Neural cell (in vitro differentiated cells): ENCODE measurements around the gene KIR2DL4. TPM values are rescaled to one million over a fixed set of nuclear protein-coding genes. Genes with fewer than 3 reads are reported as not detected.
"Not testable (repeated sequence)": the region's sequence is repeated elsewhere in the genome, so short reads cannot be mapped to it uniquely, and the experiment has no call there.

Experiments
- H2AFZ ChIP-seq: fragments of 200-600, 300-800 bp; sonication (generic), shearing (Covaris generic); 2 replicates; pipeline ENCODE4 v1.6.0; 2014; ENCODE audit warnings: low read depth, mild to moderate bottlenecking, antibody characterized with exemption, low read length, moderate library complexity
- H3F3A ChIP-seq: fragments of 200-600 bp; shearing (Covaris generic); 2 replicates; pipeline ENCODE4 v1.6.1; 2016; ENCODE audit warnings: mild to moderate bottlenecking, moderate library complexity, mixed read lengths, antibody characterized with exemption, low read length; ENCODE audit not compliant: insufficient read depth, poor library complexity, severe bottlenecking
- H3K27ac ChIP-seq: fragments of 200-600, 300-800 bp; sonication (generic), shearing (Covaris generic); 2 replicates; pipeline ENCODE4 v1.5.1; 2014; ENCODE audit warnings: mild to moderate bottlenecking, low read length, moderate library complexity
- H3K27me3 ChIP-seq: fragments of 300-800, 200-600 bp; sonication (generic), shearing (Covaris generic); 2 replicates; pipeline ENCODE4 v1.6.0; 2014; ENCODE audit warnings: mild to moderate bottlenecking, low read depth, low read length, moderate library complexity; ENCODE audit not compliant: insufficient read depth
- H3K36me3 ChIP-seq: fragments of 300-800, 200-600 bp; sonication (generic), shearing (Covaris generic); 2 replicates; pipeline ENCODE4 v1.5.1; 2014; ENCODE audit warnings: mild to moderate bottlenecking, antibody characterized with exemption, low read length, moderate library complexity; ENCODE audit not compliant: insufficient read depth
- H3K4me2 ChIP-seq: fragments of 300-800, 200-600 bp; sonication (generic), shearing (Covaris generic); 2 replicates; pipeline ENCODE4 v1.6.0; 2014; ENCODE audit warnings: mild to moderate bottlenecking, low read length
- H3K4me3 ChIP-seq: fragments of 300-800, 200-600 bp; sonication (generic), shearing (Covaris generic); 2 replicates; pipeline ENCODE4 v1.5.1; 2014; ENCODE audit warnings: mild to moderate bottlenecking, low read length, moderate library complexity
- H3K79me2 ChIP-seq: fragments of 200-600 bp; shearing (Covaris generic); replicated peaks from 2 replicates; pipeline ENCODE4 v1.6.0; 2014; ENCODE audit warnings: mild to moderate bottlenecking, low read length, moderate library complexity; ENCODE audit not compliant: insufficient read depth
- H3K9ac ChIP-seq: fragments of 300-800, 200-600 bp; sonication (generic), shearing (Covaris generic); 2 replicates; pipeline ENCODE4 v1.6.1; 2016; ENCODE audit warnings: mild to moderate bottlenecking, low read length, mixed read lengths
- H3K9me2 ChIP-seq: fragments of 200-600 bp; shearing (Covaris generic); 2 replicates; pipeline ENCODE4 v1.6.1; 2016; ENCODE audit warnings: mild to moderate bottlenecking, low read length, mixed read lengths; ENCODE audit not compliant: insufficient read depth
- H3K9me3 ChIP-seq: fragments of 200-600, 300-800 bp; sonication (generic), shearing (Covaris generic); 2 replicates; pipeline ENCODE4 v1.6.1; 2016; ENCODE audit warnings: mild to moderate bottlenecking, mixed run types, low read length, moderate library complexity, mixed read lengths
- H4K20me1 ChIP-seq: fragments of 200-600 bp; shearing (Covaris generic); 2 replicates; pipeline ENCODE4 v1.6.1; 2016; ENCODE audit warnings: mild to moderate bottlenecking, mixed run types; ENCODE audit not compliant: insufficient read depth
- CTCF ChIP-seq: fragments of 450-650 bp; IDR thresholded peaks from 2 replicates; pipeline ENCODE4 v1.5.1; 2014; ENCODE audit warnings: antibody characterized with exemption, mild to moderate bottlenecking, moderate library complexity; ENCODE audit not compliant: poor library complexity, severe bottlenecking
- EP300 ChIP-seq: fragments of 450-650 bp; conservative IDR thresholded peaks from 2 replicates; pipeline ENCODE4 v1.6.1; 2014; ENCODE audit warnings: antibody characterized with exemption, mild to moderate bottlenecking, moderate library complexity; ENCODE audit not compliant: poor library complexity, severe bottlenecking
- EZH2 ChIP-seq: fragments of 200-600, 300-800 bp; shearing (Covaris generic), sonication (generic); IDR thresholded peaks from 2 replicates; pipeline ENCODE4 v1.6.1; 2014; ENCODE audit warnings: antibody characterized with exemption, low read length, borderline replicate concordance, mild to moderate bottlenecking; ENCODE audit not compliant: insufficient read depth, poor library complexity, severe bottlenecking
- MXI1 ChIP-seq: fragments of 450-650 bp; conservative IDR thresholded peaks from 2 replicates; pipeline ENCODE4 v1.6.1; 2014; ENCODE audit warnings: antibody characterized with exemption, mild to moderate bottlenecking; ENCODE audit not compliant: poor library complexity, severe bottlenecking
- POLR2AphosphoS5 ChIP-seq: IDR thresholded peaks from 2 replicates; pipeline ENCODE4 v1.6.1; 2012
- RAD21 ChIP-seq: fragments of 450-650 bp; conservative IDR thresholded peaks from 2 replicates; pipeline ENCODE4 v1.6.1; 2014; ENCODE audit warnings: antibody characterized with exemption, mild to moderate bottlenecking, moderate library complexity
- SMC3 ChIP-seq: fragments of 450-650 bp; conservative IDR thresholded peaks from 2 replicates; pipeline ENCODE4 v1.6.1; 2014; ENCODE audit warnings: antibody characterized with exemption, mild to moderate bottlenecking, moderate library complexity; ENCODE audit not compliant: poor library complexity
- TAF1 ChIP-seq: IDR thresholded peaks from 2 replicates; pipeline ENCODE4 v1.6.1; 2012; ENCODE audit warnings: low read depth
- polyA plus RNA-seq: library from polyadenylated mRNA; depleted of rRNA; stranded (reverse); fragments of >200 nt; gene quantifications from 2 replicates; pipeline ENCODE4 v1.2.3, GENCODE V29; 2014
- TF ChIP-seq, protein P1 (sequence below): IDR thresholded peaks from 2 replicates; pipeline ENCODE4 v1.6.1; 2012; ENCODE audit warnings: borderline replicate concordance

KIR2DL4 gene
- polyA plus RNA-seq, 1 donor from 2014 or later, result not detected

GRCh38 chr19:54805665-54806515 is 2.5 kb downstream of the KIR2DL4 start:
- TF ChIP-seq, protein P1, sequence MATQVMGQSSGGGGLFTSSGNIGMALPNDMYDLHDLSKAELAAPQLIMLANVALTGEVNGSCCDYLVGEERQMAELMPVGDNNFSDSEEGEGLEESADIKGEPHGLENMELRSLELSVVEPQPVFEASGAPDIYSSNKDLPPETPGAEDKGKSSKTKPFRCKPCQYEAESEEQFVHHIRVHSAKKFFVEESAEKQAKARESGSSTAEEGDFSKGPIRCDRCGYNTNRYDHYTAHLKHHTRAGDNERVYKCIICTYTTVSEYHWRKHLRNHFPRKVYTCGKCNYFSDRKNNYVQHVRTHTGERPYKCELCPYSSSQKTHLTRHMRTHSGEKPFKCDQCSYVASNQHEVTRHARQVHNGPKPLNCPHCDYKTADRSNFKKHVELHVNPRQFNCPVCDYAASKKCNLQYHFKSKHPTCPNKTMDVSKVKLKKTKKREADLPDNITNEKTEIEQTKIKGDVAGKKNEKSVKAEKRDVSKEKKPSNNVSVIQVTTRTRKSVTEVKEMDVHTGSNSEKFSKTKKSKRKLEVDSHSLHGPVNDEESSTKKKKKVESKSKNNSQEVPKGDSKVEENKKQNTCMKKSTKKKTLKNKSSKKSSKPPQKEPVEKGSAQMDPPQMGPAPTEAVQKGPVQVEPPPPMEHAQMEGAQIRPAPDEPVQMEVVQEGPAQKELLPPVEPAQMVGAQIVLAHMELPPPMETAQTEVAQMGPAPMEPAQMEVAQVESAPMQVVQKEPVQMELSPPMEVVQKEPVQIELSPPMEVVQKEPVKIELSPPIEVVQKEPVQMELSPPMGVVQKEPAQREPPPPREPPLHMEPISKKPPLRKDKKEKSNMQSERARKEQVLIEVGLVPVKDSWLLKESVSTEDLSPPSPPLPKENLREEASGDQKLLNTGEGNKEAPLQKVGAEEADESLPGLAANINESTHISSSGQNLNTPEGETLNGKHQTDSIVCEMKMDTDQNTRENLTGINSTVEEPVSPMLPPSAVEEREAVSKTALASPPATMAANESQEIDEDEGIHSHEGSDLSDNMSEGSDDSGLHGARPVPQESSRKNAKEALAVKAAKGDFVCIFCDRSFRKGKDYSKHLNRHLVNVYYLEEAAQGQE, result no peak
- TF ChIP-seq EZH2, result no peak
- TF ChIP-seq MXI1, result no peak
- no peak for TF ChIP-seq CTCF
- no peak for TF ChIP-seq EP300
- TF ChIP-seq TAF1, result no peak
- no peak for TF ChIP-seq POLR2AphosphoS5
- TF ChIP-seq RAD21, result no peak
- no peak for TF ChIP-seq SMC3
- no peaks in the 10 kb centered on the region for H3K36me3 ChIP-seq
- no peak overlapping the region for H3K4me3 ChIP-seq
- H4K20me1 ChIP-seq, result no peaks in the 10 kb centered on the region
- no peaks in the 10 kb centered on the region for H3K79me2 ChIP-seq
- H2AFZ ChIP-seq, result no peak overlapping the region
- H3K27me3 ChIP-seq, result no peaks in the 10 kb centered on the region
- no peaks in the 10 kb centered on the region for H3K9me3 ChIP-seq
- H3K4me2 ChIP-seq, result no peak overlapping the region
- no peaks in the 10 kb centered on the region for H3K9me2 ChIP-seq
- no peak overlapping the region for H3K9ac ChIP-seq
- H3K27ac ChIP-seq, result no peak overlapping the region
- H3F3A ChIP-seq, result no peaks in the 10 kb centered on the region

DNA sequence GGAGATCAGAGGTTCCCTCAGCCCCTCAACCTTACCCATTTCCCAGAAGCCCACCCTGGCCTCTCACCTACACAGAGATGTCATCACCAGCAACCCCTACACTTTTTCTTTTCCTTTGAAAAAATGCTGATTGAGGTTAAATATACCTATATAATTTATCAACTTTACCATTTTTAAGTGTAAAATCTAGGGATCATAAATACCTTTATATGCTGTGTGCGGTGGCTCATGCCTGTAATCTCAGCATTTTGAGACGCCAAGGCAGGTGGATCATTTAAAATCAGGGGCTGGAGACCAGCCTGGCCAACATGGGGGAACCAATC is 3.1 kb downstream of the KIR2DL4 start:
- H3F3A ChIP-seq, result no peaks in the 10 kb centered on the region
- no peaks in the 10 kb centered on the region for H3K36me3 ChIP-seq
- H2AFZ ChIP-seq, result no peak overlapping the region
- H3K4me3 ChIP-seq, result no peak overlapping the region
- H3K9ac ChIP-seq, result no peak overlapping the region
- H3K9me3 ChIP-seq, result no peaks in the 10 kb centered on the region
- no peaks in the 10 kb centered on the region for H3K27me3 ChIP-seq
- H3K79me2 ChIP-seq, result no peaks in the 10 kb centered on the region
- no peaks in the 10 kb centered on the region for H3K9me2 ChIP-seq
- no peak for TF ChIP-seq RAD21
- no peak for TF ChIP-seq SMC3
- no peak for TF ChIP-seq EP300
- no peak for TF ChIP-seq POLR2AphosphoS5
- TF ChIP-seq, protein P1, result no peak
- TF ChIP-seq TAF1, result no peak
- no peak overlapping the region for H3K27ac ChIP-seq
- no peak overlapping the region for H3K4me2 ChIP-seq
- H4K20me1 ChIP-seq, result no peaks in the 10 kb centered on the region

DNA sequence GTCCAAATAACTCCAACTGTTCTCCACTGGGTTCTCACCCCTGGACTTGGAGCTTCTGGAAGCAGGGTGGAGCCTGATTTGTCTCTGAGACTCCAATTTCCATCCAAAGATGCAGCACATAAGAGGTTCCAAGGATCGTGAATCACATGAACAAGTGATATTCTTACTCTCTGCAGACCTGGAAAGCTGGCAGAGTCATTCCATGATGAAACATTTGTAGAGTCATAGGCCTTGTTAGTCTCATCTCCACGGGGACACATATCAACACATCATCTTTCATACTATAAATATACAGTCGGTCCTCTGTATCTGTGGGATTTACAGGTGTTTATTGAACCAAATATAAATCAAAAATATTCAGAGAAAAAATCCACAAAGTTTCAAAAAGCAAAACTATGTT is 11.2 kb downstream of the KIR2DL4 start:
- H3K79me2 ChIP-seq, H3K4me2 ChIP-seq, H2AFZ ChIP-seq, H3K9ac ChIP-seq, H4K20me1 ChIP-seq, H3K4me3 ChIP-seq, H3K27ac ChIP-seq, H3K36me3 ChIP-seq, H3F3A ChIP-seq, H3K27me3 ChIP-seq, H3K9me3 ChIP-seq, H3K9me2 ChIP-seq: not testable (repeated sequence)

- not testable (repeated sequence) for H4K20me1 ChIP-seq, H3K9me3 ChIP-seq, H3K9ac ChIP-seq, H3K4me3 ChIP-seq, H3F3A ChIP-seq, H3K27me3 ChIP-seq, H3K27ac ChIP-seq, H2AFZ ChIP-seq, H3K4me2 ChIP-seq, H3K9me2 ChIP-seq, H3K79me2 ChIP-seq, H3K36me3 ChIP-seq
Measured at GRCh38 chr19:54816251-54816650, 12.8 kb downstream of the KIR2DL4 start, which contains the start of gene KIR3DL1. Gene KIR3DL1, plus strand, starts transcription at chr19:54816468.
